SJCRH30 (cell line): Measurements from ENCODE around the gene RPL19. TPM values are rescaled to one million over a fixed set of nuclear protein-coding genes. Genes with fewer than 3 reads are reported as not detected.
A peak's percentile ranks its signal among the peaks of the same experiment; 100 is the strongest.

Experiments
- DNase-seq, 2 experiments: peaks; one replicate each; pipeline ENCODE4 v3.0.0-alpha.2; 2015 to 2020
- H3K27ac ChIP-seq: fragments of 250-450 bp; sonication (Bioruptor Pico); 2 replicates; pipeline ENCODE4 v1.5.1; 2020; ENCODE audit warnings: mild to moderate bottlenecking, moderate library complexity
- H3K27me3 ChIP-seq: fragments of 250-450 bp; sonication (Bioruptor Pico); 2 replicates; pipeline ENCODE4 v1.5.1; 2020; ENCODE audit warnings: mild to moderate bottlenecking, moderate library complexity
- H3K36me3 ChIP-seq: fragments of 250-450 bp; sonication (Bioruptor Pico); 2 replicates; pipeline ENCODE4 v1.5.1; 2020; ENCODE audit warnings: mild to moderate bottlenecking, moderate library complexity
- H3K4me1 ChIP-seq: fragments of 250-450 bp; sonication (Bioruptor Pico); 2 replicates; pipeline ENCODE4 v1.5.1; 2020; ENCODE audit warnings: mild to moderate bottlenecking, moderate library complexity
- H3K4me3 ChIP-seq: fragments of 250-450 bp; sonication (Bioruptor Pico); 2 replicates; pipeline ENCODE4 v1.5.1; 2020; ENCODE audit warnings: mild to moderate bottlenecking, moderate library complexity
- H3K9me3 ChIP-seq: fragments of 250-450 bp; sonication (Bioruptor Pico); replicated peaks from 2 replicates; pipeline ENCODE4 v1.5.1; 2020; ENCODE audit warnings: mild to moderate bottlenecking, moderate library complexity
- total RNA-seq: library from RNA; depleted of rRNA; stranded (reverse); fragments of >200 nt; shearing (Covaris generic); gene quantifications from 2 replicates; pipeline ENCODE4 v1.2.3, GENCODE V29; 2014

RPL19 gene
- total RNA-seq, 1 experiment from 2014 or later, result 2,386 TPM

DNA sequence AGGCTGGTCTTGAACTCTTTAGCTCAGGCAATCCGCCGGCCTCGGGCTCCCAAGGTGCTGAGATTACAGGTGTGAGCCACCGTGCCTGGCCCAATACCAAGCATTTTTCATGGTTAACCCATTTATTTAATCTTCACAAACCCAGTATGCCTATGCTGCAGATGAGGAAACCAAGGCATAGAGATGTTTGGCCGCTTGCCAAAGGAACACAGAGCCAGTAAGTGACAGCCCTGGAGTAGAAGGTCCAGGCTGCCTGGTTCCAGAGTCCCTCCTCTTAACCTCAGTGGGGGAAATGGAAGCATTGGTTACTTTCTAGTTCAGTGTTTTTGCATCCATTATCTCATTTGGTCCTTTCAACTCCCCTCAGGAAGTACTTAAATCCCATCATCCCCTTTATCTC lies 18.8 kb upstream of the RPL19 start:
- no peaks in the 10 kb centered on the region for H3K27me3 ChIP-seq
- no peak overlapping the region for H3K27ac ChIP-seq
- H3K4me1 ChIP-seq, result no peaks in the 10 kb centered on the region
- DNase-seq, result no peak
- peaks cover 43% of the 10 kb centered on the region for H3K36me3 ChIP-seq
- H3K4me3 ChIP-seq, result no peak overlapping the region
- no peaks in the 10 kb centered on the region for H3K9me3 ChIP-seq

DNA sequence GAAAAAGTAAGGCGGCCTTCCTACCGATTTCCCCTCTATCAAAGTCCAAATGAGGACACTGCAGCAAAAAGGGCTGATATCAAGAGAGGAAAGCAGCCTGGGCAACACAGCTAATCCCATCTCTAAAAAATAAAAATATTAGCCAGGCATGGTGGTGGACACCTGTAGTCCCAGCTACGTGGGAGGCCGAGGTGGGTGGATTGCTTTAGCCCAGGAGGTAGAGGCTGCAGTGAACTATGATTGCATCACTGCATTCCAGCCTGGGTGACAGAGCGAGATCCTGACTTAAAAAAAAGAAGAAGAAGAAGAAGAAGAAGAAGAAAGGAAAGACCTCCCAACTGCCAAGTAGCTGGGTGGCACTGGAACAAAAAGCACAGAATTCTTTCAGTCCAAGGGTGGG lies 17.0 kb upstream of the RPL19 start:
- H3K9me3 ChIP-seq, result no peaks in the 10 kb centered on the region
- DNase-seq, result no peak
- peaks cover 31% of the 10 kb centered on the region for H3K36me3 ChIP-seq
- H3K27me3 ChIP-seq, result no peaks in the 10 kb centered on the region
- no peak overlapping the region for H3K4me3 ChIP-seq
- H3K4me1 ChIP-seq, result no peaks in the 10 kb centered on the region
- no peak overlapping the region for H3K27ac ChIP-seq

DNA sequence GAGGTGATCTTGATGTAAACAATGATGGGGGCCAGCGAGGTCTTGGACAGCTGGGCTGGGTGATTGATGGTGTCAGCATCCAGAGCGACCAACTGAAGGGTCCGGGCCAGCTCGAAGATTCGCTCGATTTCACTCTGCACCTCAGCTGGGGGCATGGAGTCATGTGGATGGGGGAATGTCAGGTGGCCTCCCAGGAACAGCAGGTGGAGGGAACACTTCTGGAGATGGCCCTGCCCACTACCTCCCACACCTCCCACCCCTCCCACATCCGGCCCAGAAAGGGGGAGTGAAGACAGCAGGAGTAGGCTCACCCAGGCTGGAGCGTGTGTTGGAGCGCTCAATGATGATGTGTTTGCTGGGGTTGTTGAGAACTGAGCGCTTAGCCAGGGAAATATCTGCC lies 16.4 kb upstream of the RPL19 start:
- Histone ChIP-seq H3K9me3 (no peaks in the 10 kb centered on the region), H3K27ac (no peak overlapping the region), H3K36me3 (peaks cover 33% of the 10 kb centered on the region), H3K27me3 (no peaks in the 10 kb centered on the region), H3K4me3 (no peak overlapping the region), H3K4me1 (no peaks in the 10 kb centered on the region)
- DNase-seq, result no peak

DNA sequence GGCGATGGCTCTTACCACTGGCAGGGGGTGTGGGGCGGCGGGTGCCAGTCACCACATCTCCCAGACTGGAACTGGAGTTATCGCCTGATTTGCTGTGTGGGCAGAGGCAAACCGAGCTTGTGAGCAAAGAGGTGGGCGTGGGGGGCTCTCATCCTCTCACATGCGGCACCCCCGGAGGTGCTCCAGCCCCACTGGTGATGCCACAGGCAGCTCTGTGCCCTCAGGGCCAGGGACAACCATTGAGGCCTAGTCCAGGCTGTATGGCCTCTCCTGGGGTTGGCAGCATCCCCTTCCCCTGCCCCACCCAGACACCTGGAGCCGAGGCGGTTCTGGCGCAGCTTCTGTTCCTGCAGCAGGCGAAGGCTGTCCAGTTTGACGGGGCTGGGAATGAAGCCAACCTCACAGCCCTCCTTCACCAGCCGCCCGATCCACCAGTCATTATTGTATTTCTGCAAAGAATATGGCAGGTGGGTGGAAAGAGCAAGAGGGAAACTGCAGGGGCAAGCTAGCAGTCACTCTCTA lies 13.5 kb upstream of the RPL19 start:
- Histone ChIP-seq H3K27ac (no peak overlapping the region), H3K4me3 (no peak overlapping the region), H3K36me3 (peaks cover 48% of the 10 kb centered on the region), H3K9me3 (no peaks in the 10 kb centered on the region), H3K27me3 (no peaks in the 10 kb centered on the region), H3K4me1 (peaks cover 2% of the 10 kb centered on the region; the same call in 1 of the 2 replicates)
- no peak for DNase-seq

DNA sequence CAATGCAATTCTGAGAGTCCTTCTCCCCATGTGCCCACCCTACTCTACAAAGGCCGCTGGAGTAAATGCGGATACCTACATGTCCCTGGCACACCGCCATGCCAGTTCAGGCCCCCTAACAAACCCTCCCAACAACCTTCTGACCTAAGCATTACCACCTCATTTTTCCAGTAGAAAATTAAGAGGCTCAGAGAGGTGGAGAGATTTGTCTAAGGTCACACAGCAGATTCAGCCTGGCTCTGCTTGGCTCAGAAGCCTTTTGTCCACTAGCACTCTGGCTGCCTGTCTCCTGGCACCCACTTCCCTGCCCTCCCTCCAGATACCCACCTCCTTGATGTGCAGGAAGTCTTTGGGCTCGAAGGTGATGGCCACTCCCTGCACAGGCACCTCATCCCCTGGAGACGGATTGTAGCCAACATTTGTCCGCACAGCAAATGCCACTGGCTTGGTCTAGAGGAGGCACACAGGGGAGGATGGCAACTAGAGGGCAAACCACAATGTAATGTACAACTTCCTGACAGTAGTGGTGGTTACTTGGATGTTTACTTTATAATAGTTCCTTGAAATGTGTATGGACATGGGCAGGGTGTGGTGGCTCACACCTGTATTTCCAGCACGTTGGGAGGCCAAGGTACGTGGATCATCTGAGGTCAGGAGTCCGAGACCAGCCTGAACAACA lies 12.8 kb upstream of the RPL19 start:
- no peak overlapping the region for H3K27ac ChIP-seq
- H3K4me3 ChIP-seq, result no peak overlapping the region
- no peak for DNase-seq
- H3K27me3 ChIP-seq, result no peaks in the 10 kb centered on the region
- no peaks in the 10 kb centered on the region for H3K9me3 ChIP-seq
- peaks cover 45% of the 10 kb centered on the region for H3K36me3 ChIP-seq
- peaks cover 9% of the 10 kb centered on the region for H3K4me1 ChIP-seq

DNA sequence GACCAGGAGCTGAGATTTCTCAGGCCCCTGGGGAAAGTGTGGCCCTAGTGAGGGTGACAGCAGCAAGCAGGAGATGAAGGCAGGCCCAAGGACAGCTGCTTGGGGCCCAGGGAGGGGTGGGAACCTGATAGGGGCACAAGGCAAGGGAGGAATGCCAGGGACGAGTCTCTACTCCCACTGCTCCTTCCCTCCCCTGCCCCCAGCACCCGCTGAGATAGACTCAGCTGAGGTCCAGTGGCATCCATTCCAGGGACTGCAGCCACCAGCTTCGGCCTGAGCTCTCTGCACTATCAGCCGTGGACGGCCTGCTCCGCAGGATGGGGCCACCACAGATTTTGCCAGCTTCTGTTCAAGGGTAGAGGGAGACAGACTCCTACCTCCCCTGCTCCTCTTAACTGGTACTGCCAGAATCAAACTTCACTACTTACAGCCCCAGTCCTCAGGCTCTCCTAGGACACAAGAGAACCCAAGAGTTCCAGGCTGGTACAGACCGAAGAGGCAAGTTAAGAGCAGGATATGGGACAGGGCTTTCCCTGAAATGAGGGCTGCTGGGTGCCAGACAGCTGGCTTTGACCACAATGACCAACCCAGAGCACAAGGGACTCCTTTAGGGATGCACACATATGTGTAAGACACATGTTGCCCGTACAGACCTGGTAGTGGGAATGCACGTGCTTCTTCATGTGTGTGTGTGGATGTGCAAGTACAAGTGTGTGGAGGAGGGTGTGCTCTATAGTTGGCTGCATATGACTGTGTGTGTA lies 8.2 kb upstream of the RPL19 start:
- H3K4me1 ChIP-seq, result peaks cover 26% of the 10 kb centered on the region
- DNase-seq, result peak; percentile 53 to 59
- H3K9me3 ChIP-seq, result no peaks in the 10 kb centered on the region
- H3K36me3 ChIP-seq, result peaks cover 48% of the 10 kb centered on the region
- H3K4me3 ChIP-seq, result no peak overlapping the region
- H3K27me3 ChIP-seq, result no peaks in the 10 kb centered on the region
- peak overlapping the region; percentile 40 for H3K27ac ChIP-seq

DNA sequence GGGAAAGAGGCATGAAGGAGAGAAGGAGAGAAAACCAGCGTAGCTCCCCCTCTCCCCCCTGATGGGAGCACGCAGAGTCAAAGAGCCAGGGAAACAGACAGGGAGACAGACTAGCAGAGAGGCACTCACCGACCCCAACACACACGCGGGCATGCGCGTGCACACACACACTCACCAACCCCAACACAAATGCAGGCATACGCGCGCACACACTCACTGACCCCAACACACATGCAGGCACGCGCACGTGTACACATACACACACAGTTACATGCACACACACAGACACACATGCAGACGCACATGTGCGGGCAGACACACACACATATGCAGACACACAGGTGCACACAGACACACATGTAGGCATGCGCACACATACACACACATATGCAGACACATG lies 7.2 kb upstream of the RPL19 start:
- Histone ChIP-seq H3K27me3 (no peaks in the 10 kb centered on the region), H3K4me3 (no peak overlapping the region), H3K27ac (no peak overlapping the region), H3K9me3 (no peaks in the 10 kb centered on the region), H3K4me1 (peaks cover 26% of the 10 kb centered on the region), H3K36me3 (peaks cover 45% of the 10 kb centered on the region)
- no peak for DNase-seq

DNA sequence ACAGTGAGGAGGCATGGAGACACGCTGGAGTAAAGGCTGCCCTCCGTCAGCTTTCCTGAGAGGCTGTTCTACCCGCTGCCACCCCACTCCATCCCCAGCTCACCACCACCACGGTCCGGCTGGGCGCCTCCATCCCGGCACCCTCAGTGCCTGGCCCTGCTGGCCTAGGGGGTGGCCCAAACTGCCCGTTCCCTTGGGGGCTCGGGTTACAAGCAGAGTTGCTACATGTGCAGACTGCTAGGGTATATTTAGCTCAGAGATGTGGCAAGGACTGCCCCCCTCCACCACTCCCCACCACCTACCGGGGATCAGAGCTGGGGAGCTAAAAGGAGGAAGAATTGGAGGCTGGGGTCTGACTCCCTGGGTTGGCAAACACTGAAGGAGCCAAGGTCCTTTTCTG lies 6.7 kb upstream of the RPL19 start:
- peaks cover 26% of the 10 kb centered on the region for H3K4me1 ChIP-seq
- H3K36me3 ChIP-seq, result peaks cover 45% of the 10 kb centered on the region
- no peak overlapping the region for H3K4me3 ChIP-seq
- no peaks in the 10 kb centered on the region for H3K27me3 ChIP-seq
- H3K9me3 ChIP-seq, result no peaks in the 10 kb centered on the region
- H3K27ac ChIP-seq, result no peak overlapping the region
- no peak for DNase-seq

DNA sequence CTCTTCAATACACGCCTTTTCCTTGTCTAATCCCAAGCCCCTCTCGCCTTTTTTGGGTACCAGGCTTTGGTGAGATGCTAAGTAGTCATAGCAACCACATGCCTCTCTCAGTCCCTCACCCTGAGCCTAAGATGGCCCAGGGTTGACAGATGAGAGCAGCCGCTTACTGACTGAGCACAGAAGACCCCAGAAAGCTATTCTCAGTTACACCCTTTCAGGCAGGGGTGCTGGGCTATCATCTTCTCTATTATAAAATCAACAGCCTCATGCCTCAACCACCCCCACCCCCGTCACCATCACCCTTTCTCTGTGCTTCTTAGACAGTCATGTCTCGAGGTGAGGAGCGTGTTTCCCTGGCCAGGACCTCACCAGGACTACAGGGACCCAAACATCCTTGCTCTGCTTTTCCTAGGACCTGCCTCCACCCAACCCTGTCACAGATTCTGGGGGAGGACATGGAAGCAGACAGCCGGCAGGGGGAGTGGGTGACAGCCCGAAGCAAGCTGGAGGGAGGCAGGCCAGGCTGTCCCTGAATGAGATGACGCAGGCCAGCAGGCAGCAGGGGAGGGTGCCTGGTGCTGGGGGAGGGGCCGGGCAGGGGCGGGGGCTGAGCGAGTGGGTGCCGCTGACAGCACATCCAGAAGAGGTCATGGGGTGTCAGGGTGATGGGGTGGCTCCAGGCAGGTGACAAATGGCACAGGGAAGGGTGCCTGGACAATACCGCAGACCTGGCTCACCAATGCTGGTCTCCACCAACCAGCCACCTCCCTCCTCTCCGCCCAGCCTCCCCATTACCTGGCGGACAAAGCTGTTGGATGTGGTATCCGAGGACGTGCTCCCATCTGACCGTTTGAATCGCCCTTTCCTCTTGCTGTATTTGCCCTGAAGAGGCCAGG lies 5.7 kb upstream of the RPL19 start:
- peaks cover 36% of the 10 kb centered on the region for H3K36me3 ChIP-seq
- H3K27ac ChIP-seq, result no peak overlapping the region

DNA sequence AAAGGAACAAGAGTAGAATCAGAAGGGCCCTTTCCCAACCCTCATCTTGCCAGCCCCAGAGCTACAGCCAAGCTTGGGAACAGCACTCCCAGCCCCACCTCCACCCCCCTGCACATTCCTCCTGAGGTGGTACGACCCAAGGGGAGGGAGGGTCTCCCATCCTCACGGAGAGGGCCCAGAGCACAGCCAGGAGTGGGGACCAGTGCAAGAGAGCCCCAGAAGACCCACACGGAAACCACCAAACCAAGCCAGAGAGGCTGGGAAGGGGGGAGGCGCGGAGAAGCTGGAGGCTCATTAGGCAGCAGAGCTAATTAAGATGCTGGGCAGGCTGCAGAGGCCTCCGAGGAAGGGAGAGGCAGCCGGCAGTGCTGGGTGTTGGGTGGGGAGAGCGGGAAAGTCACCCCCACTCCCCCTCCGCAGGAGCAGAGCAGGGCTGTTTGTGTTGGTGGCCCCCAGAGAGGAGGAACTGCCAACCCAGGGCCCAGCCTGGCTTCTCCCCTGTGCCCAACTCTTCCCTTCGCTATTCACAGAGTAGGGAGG lies 5.0 kb upstream of the RPL19 start:
- Histone ChIP-seq H3K4me3 (no peak overlapping the region), H3K4me1 (peaks cover 26% of the 10 kb centered on the region), H3K27me3 (no peaks in the 10 kb centered on the region), H3K36me3 (peaks cover 29% of the 10 kb centered on the region), H3K27ac (no peak overlapping the region; the same call in 1 of the 2 replicates), H3K9me3 (no peaks in the 10 kb centered on the region)
- DNase-seq, result no peak

More for the DNA sequence above, 5.7 kb upstream of the RPL19 start:
- DNase-seq, result no peak
- Histone ChIP-seq H3K9me3 (no peaks in the 10 kb centered on the region), H3K27me3 (no peaks in the 10 kb centered on the region), H3K4me1 (peaks cover 26% of the 10 kb centered on the region), H3K4me3 (no peak overlapping the region)

DNA sequence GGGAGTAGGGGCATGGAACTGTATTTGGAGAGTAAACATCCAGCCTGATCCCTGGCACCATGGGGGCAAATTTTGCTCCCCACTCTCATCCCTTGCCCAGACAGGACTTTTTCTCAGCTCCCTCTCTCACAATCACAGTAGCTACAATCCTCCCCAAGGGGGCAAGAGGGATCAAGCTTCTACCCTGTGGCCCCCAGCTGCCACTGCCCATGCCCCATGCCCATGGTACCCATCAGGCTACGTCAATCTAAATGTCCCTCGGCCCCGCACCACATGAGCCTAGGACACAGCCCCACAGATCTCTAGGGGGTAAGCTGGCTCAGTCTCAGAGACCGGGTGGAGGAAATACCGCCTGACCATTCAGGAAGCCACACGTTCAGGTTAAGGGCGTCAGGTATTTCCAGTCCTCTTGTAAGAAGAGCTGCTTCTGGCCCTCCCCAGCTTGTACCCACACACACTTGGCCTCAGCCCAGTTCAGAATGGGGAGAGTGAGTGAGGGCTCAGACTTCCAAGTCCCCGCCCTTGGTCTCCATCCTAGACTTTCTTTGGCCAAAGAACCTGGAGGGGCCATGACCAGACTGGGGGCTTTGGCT lies 4.4 kb upstream of the RPL19 start:
- Histone ChIP-seq H3K27ac (peak overlapping the region; percentile 64), H3K4me3 (peak overlapping the region; percentile 96), H3K9me3 (no peaks in the 10 kb centered on the region), H3K4me1 (peaks cover 26% of the 10 kb centered on the region), H3K36me3 (peaks cover 25% of the 10 kb centered on the region), H3K27me3 (no peaks in the 10 kb centered on the region)
- no peak for DNase-seq

DNA sequence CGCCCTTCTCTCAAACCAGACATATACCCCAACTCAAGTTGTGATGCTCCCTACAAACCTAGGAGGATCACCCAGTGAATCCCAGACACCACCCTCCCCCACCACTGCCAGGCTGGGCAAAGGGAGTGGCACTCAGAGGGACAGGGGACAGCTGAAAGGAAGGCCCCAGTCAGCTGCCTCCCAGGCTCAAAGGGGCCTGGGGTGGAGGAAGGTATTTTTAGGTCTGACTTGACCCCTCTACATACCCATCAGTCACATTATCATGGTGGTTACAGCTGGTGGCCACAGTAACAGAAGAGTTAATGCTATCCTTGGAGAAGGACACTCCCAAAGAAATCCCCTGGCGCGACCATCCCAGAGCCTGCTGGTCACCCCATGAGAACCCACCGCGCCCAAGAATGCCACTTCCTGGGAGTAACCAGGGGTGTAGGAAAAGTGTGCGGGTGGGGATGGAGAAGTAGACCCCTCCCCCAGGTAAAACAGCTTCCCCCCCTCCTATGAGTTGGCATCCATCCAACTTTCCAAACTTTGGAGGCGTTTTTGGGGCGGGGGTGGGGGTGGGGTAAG lies 3.8 kb upstream of the RPL19 start:
- peak overlapping the region; percentile 64 for H3K27ac ChIP-seq
- H3K4me1 ChIP-seq, result peaks cover 26% of the 10 kb centered on the region
- DNase-seq, result peak; percentile 71
- no peaks in the 10 kb centered on the region for H3K9me3 ChIP-seq
- H3K36me3 ChIP-seq, result peaks cover 25% of the 10 kb centered on the region
- H3K27me3 ChIP-seq, result no peaks in the 10 kb centered on the region
- peak overlapping the region; percentile 96 for H3K4me3 ChIP-seq

DNA sequence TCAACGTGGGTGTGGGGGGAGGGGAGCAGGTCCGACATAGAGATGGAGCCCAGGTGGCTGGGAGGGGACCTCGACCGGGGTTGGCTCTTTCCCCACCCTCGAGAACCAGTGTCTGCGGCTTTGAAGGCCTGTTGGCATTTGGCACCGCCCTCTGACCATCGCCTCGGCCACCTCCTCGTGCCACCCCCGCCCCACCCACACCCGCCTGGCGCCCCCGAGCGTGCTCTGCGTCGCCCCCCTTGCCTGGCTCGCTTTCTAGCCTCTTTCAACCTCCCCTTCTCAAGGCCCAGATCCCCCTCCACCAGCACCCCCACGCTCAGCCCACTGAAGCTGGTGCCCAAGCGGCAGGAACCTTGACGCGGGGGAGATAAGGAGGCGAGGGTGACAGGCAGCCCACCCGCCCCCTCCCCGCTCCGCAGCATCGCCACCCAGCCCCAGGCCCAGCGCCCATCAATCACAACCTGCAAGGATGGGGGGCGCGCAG lies 3.2 kb upstream of the RPL19 start:
- peak overlapping the region; percentile 96 for H3K4me3 ChIP-seq
- H3K9me3 ChIP-seq, result no peaks in the 10 kb centered on the region
- peak overlapping the region; percentile 64 for H3K27ac ChIP-seq
- H3K27me3 ChIP-seq, result no peaks in the 10 kb centered on the region
- H3K36me3 ChIP-seq, result peaks cover 29% of the 10 kb centered on the region
- peaks cover 24% of the 10 kb centered on the region for H3K4me1 ChIP-seq
- DNase-seq, result peak; percentile 60 to 71
